IMR-90 (cell line): ENCODE results near the gene AXIN1. TPM values are rescaled to one million over a fixed set of nuclear protein-coding genes. Genes with fewer than 3 reads are reported as not detected.

Experiments used
- polyA plus RNA-seq, 3 experiments: library from polyadenylated mRNA; depleted of rRNA; stranded (reverse); fragments of >200 nt; gene quantifications; 2 replicates each; pipeline ENCODE4 v1.2.3, GENCODE V29; 2012; ENCODE audit warnings: low replicate concordance in 1 of 3
- total RNA-seq: library from RNA; depleted of rRNA; stranded (reverse); fragments of >200 nt; gene quantifications from 2 replicates; pipeline ENCODE4 v1.2.3, GENCODE V29; 2012; rRNA removed

AXIN1 gene
- total and polyA plus RNA-seq, 2 of the 4 experiments (the other 2 are of a cell fraction): 10.9 to 14.2 TPM

Other genes starting within 250 kb of the AXIN1 start
- 3.9 and 5.7 TPM in 2 replicates for gene NPRL3, start 214.1 kb downstream of the AXIN1 start, total RNA-seq
- gene NPRL3, start 214.1 kb downstream of the AXIN1 start, polyA plus RNA-seq (2012; rRNA removed): 42.4 and 44.0 TPM in 2 replicates
- gene HBZ, start 200.1 kb downstream of the AXIN1 start, total RNA-seq: not detected in 2 replicates
- gene HBZ, start 200.1 kb downstream of the AXIN1 start, polyA plus RNA-seq (2012; rRNA removed): not detected in 2 replicates
- not detected in 2 replicates for gene HBM, start 186.7 kb downstream of the AXIN1 start, total RNA-seq
- not detected in 2 replicates for gene HBM, start 186.7 kb downstream of the AXIN1 start, polyA plus RNA-seq (2012; rRNA removed)
- not detected in 2 replicates for gene HBA2, start 179.8 kb downstream of the AXIN1 start, total RNA-seq
- gene HBA2, start 179.8 kb downstream of the AXIN1 start, polyA plus RNA-seq (2012; rRNA removed): not detected in 2 replicates
- not detected in 2 replicates for gene HBA1, start 176.0 kb downstream of the AXIN1 start, total RNA-seq
- gene HBA1, start 176.0 kb downstream of the AXIN1 start, polyA plus RNA-seq (2012; rRNA removed): 0.21 TPM in 1 of 2 replicates, not detected in the other
- gene HBQ1, start 172.3 kb downstream of the AXIN1 start, total RNA-seq: not detected in 2 replicates
- gene HBQ1, start 172.3 kb downstream of the AXIN1 start, polyA plus RNA-seq (2012; rRNA removed): 0.92 and 1.7 TPM in 2 replicates
- gene LUC7L, start 123.3 kb downstream of the AXIN1 start, total RNA-seq: 21.5 and 33.3 TPM in 2 replicates
- 52.8 and 55.6 TPM in 2 replicates for gene LUC7L, start 123.3 kb downstream of the AXIN1 start, polyA plus RNA-seq (2012; rRNA removed)
- 27.5 and 30.3 TPM in 2 replicates for gene FAM234A, start 117.9 kb downstream of the AXIN1 start, total RNA-seq
- 60.5 and 64.2 TPM in 2 replicates for gene FAM234A, start 117.9 kb downstream of the AXIN1 start, polyA plus RNA-seq (2012; rRNA removed)
- gene RGS11, start 76.8 kb downstream of the AXIN1 start, total RNA-seq: under 0.01 TPM in 2 replicates
- gene RGS11, start 76.8 kb downstream of the AXIN1 start, polyA plus RNA-seq (2012; rRNA removed): 0.48 and 0.49 TPM in 2 replicates
- gene ARHGDIG, start 72.1 kb downstream of the AXIN1 start, total RNA-seq: 0.36 TPM in 1 of 2 replicates, not detected in the other
- 0.16 and 0.24 TPM in 2 replicates for gene ARHGDIG, start 72.1 kb downstream of the AXIN1 start, polyA plus RNA-seq (2012; rRNA removed)
- 0.28 TPM in 1 of 2 replicates, not detected in the other for gene PDIA2, start 69.6 kb downstream of the AXIN1 start, total RNA-seq
- gene PDIA2, start 69.6 kb downstream of the AXIN1 start, polyA plus RNA-seq (2012; rRNA removed): 0.17 and 0.32 TPM in 2 replicates
- gene MRPL28, start 17.8 kb upstream of the AXIN1 start, total RNA-seq: 104 and 106 TPM in 2 replicates
- gene MRPL28, start 17.8 kb upstream of the AXIN1 start, polyA plus RNA-seq (2012; rRNA removed): 181 and 255 TPM in 2 replicates
- 49.1 and 56.1 TPM in 2 replicates for gene PGAP6, start 29.3 kb upstream of the AXIN1 start, total RNA-seq
- gene PGAP6, start 29.3 kb upstream of the AXIN1 start, polyA plus RNA-seq (2012; rRNA removed): 124 and 125 TPM in 2 replicates
- 123 and 124 TPM in 2 replicates for gene NME4, start 44.5 kb upstream of the AXIN1 start, total RNA-seq
- gene NME4, start 44.5 kb upstream of the AXIN1 start, polyA plus RNA-seq (2012; rRNA removed): 288 and 406 TPM in 2 replicates
- gene DECR2, start 49.2 kb upstream of the AXIN1 start, total RNA-seq: 3.9 TPM in 2 replicates
- 26.7 and 29.6 TPM in 2 replicates for gene DECR2, start 49.2 kb upstream of the AXIN1 start, polyA plus RNA-seq (2012; rRNA removed)
- gene RAB11FIP3, start 72.9 kb upstream of the AXIN1 start, total RNA-seq: 7.5 TPM in 2 replicates
- gene RAB11FIP3, start 72.9 kb upstream of the AXIN1 start, polyA plus RNA-seq (2012; rRNA removed): 19.9 and 22.5 TPM in 2 replicates
- 9.3 and 11.4 TPM in 2 replicates for gene CAPN15, start 175.0 kb upstream of the AXIN1 start, total RNA-seq
- 24.3 and 36.0 TPM in 2 replicates for gene CAPN15, start 175.0 kb upstream of the AXIN1 start, polyA plus RNA-seq (2012; rRNA removed)
- not detected in 2 replicates for gene PRR35, start 207.7 kb upstream of the AXIN1 start, total RNA-seq
- not detected in 2 replicates for gene PRR35, start 207.7 kb upstream of the AXIN1 start, polyA plus RNA-seq (2012; rRNA removed)
- gene NHLRC4, start 214.3 kb upstream of the AXIN1 start, total RNA-seq: 0.56 and 0.72 TPM in 2 replicates
- gene NHLRC4, start 214.3 kb upstream of the AXIN1 start, polyA plus RNA-seq (2012; rRNA removed): 0.65 and 0.84 TPM in 2 replicates
- 5.9 and 7.2 TPM in 2 replicates for gene PIGQ, start 217.2 kb upstream of the AXIN1 start, total RNA-seq
- 36.8 and 40.5 TPM in 2 replicates for gene PIGQ, start 217.2 kb upstream of the AXIN1 start, polyA plus RNA-seq (2012; rRNA removed)
- 6.8 and 6.9 TPM in 2 replicates for gene RAB40C, start 237.3 kb upstream of the AXIN1 start, total RNA-seq
- gene RAB40C, start 237.3 kb upstream of the AXIN1 start, polyA plus RNA-seq (2012; rRNA removed): 13.7 and 15.3 TPM in 2 replicates